Left cardiac atrium (tissue), 4 donors: ENCODE data around the gene BTBD6. TPM values are rescaled to one million over a fixed set of nuclear protein-coding genes. Genes with fewer than 3 reads are reported as not detected.
"Not testable (repeated sequence)": the region's sequence is repeated elsewhere in the genome, so short reads cannot be mapped to it uniquely, and the experiment has no call there.

Source experiments
- ATAC-seq, 2 donors: fragments of 200-7000 bp; cut with Tn5 transposase; one replicate each; pipeline ENCODE4 v1.9.1; 2020; ENCODE audit warnings: mild to moderate bottlenecking in 2 of 2, moderate library complexity in 2 of 2
- DNase-seq: peaks from one replicate; pipeline ENCODE4 v3.0.0-alpha.2; 2020
- intact Hi-C, 2 donors: fragments of 100-400 bp; cut with DNase I; formaldehyde crosslinking; loops; one replicate each; pipeline versions ENCODE4 v1.14.1 to v1.15.1; 2022 to 2023
- total RNA-seq, 2 donors: library from RNA; stranded (reverse); fragmentation: NEBNext Ultra II Directional; extraction: Animal tissue kit (Norgen Biotek cat#: 25700); gene quantifications; one replicate each; pipeline ENCODE4 v1.2.1, GENCODE V29; 2021
- donor health status: DM: no; HTN: yes; CAD: no.
- donor health status: DM: no; HTN: yes; CAD: no; lungs with severe emphysema.
- donor health status: DM: yes; HTN: yes; CAD: no.
- donor health status: Dilated cardiomyopathy.

BTBD6 gene
- total RNA-seq, 2 donors from 2014 or later: 37.7 to 42.7 TPM

DNA sequence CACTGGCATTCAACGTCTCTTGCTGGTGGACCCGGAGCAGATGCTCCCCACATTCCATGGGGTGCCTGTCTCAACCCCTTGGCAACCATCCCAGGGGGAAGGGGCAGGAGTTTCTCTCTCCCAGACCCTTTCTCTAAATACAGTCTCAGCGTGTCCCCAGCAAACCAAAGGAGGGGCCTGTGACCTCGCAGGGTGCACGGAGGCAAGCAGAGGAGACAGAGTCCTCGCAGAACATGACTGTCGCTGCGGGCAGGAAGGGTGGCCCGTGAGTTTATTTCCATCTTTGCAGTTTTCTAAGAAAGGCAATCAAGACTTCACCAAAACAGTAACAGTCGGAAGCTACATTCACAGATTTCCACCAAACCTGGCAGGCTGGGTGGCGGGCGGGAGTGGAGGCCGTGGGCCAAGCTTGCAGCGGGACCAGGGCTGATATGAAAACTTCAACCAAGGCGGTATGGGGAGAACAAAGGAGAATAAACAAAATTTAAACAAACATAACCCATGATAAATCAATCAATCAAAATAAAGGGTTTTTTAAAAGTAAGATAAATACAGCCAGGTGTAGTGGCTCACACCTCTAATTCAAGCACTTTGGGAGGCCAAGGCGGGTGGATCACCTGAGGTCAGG lies 33.9 kb downstream of the BTBD6 start:
- DNase-seq: no peak
- intact Hi-C loops: loop anchor here (5.0 to 10.0 kb wide), 4 partner anchors 80 to 307 kb away; partner anchors contain the start of gene AHNAK2 (in 1 of the 2)

GRCh38 chr14:105283028-105283427 lies 34.7 kb downstream of the BTBD6 start:
- intact Hi-C loops: loop anchor here (5.0 to 10.0 kb wide), 4 partner anchors 81 to 308 kb away; partner anchors contain the start of gene AHNAK2 (in 1 of the 2)
- ATAC-seq: no peak
- no peak for DNase-seq

More for the DNA sequence above, 33.9 kb downstream of the BTBD6 start:
- ATAC-seq: no peak

DNA sequence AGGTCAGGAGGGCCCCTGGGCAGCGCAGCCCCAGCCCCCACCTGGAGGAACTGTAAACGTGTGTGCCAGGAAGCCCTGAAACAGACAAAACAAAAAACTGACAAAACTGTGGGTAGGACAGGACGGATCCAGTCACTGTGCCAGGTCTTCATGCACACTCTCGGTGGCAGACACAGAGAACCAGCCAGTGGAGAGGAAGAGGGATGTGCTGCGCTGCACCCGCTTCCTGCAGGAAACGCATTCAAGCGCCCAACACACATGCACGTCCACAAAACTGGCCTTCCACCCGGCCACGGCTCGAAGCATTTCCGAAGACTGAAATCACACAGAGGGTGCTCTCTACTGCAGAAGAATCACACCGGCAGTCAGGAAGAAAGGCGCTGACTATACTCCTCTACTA lies 35.6 kb downstream of the BTBD6 start:
- intact Hi-C loops: loop anchor here (5.0 to 10.0 kb wide), 4 partner anchors 82 to 309 kb away; partner anchors contain the start of gene AHNAK2 (in 1 of the 2)
- no peak for ATAC-seq
- no peak for DNase-seq

- ATAC-seq: peak in 1 of 2 donors; percentile 48
- intact Hi-C loops: loop anchor here (10.0 kb wide), 2 partner anchors 190 to 310 kb away; partner anchors contain the start of gene AHNAK2 (in 1 of the 2)
- DNase-seq: no peak
Measured at GRCh38 chr14:105285174-105285573, 36.8 kb downstream of the BTBD6 start.

DNA sequence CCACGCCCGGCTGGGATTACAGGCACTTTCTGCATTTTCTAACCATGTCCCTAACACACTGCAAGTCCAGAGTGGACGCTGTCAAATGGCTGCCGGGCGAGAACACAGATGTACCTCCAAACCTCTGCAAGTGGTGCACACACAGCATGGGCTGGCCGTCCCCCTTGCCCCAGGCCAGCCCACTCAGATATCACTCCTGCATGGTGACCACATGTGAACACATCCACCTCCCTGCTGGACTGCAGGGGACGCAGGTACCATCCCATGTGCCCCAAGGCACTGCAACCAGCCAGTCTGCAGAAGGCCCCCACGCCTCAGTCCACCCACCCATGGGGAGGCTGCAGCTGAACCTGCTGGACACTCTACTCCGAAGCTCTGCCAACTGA lies 38.4 kb downstream of the BTBD6 start:
- intact Hi-C loops: loop anchor here (10.0 kb wide), 2 partner anchors 192 to 312 kb away; partner anchors contain the start of gene AHNAK2 (in 1 of the 2)
- DNase-seq (no peak), ATAC-seq (no peak)

DNA sequence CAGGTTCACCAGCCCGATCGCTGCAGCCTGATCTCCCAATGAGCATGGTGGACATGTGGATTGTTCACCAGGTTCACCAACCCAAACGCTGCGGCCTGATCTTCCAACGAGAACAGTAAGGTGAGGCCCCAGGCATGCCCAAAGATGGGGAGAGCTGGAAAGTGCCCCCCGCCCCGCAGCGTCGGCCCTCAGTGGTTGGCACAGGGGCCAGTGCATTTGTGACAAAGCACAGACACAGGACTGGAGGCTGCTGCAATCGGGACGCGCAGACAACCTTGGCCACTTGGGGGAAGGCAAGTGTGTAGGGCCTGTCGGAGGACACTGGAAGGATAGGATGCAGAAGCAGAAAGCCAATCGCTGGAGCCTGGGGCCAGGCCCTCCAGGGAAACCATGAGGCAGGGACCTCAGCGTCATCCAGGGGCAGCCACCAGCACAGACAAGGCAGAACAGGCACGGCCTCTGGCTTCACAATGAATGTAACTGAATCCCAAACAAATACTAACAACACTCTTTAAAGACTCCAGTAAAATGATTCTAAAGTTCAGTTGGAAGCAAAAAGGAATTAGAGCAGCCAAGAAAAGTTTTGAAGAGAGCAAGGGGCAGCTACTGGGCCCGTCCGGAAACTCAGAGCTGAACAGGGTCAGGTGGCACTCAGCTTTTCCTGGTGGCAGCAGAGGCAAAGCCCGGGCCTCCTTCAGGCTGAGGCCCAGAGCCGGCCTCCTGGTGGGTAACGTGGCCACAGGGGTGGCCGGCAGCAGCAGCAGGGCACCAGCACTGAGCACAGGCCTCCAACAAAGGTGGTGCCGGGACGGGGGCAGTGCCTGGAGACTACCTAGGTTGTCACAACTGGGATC lies 39.1 kb downstream of the BTBD6 start:
- no peak for DNase-seq
- intact Hi-C loops: loop anchor here (10.0 kb wide), 2 partner anchors 193 to 313 kb away; partner anchors contain the start of gene AHNAK2 (in 1 of the 2)
- ATAC-seq: no peak

GRCh38 chr14:105288936-105289335 lies 40.6 kb downstream of the BTBD6 start:
- intact Hi-C loops: loop anchor here (10.0 kb wide), 2 partner anchors 194 to 314 kb away; partner anchors contain the start of gene AHNAK2 (in 1 of the 2)
- ATAC-seq, DNase-seq: not testable (repeated sequence)

GRCh38 chr14:105290621-105291346 lies 42.5 kb downstream of the BTBD6 start:
- intact Hi-C loops: no loop called here
- ATAC-seq (no peak), DNase-seq (no peak)

GRCh38 chr14:105292826-105293711 lies 44.7 kb downstream of the BTBD6 start:
- ATAC-seq: peak in 1 of 2 donors; percentile 11
- intact Hi-C loops: no loop called here

GRCh38 chr14:105294142-105294597 lies 45.8 kb downstream of the BTBD6 start:
- intact Hi-C loops: loop anchor here in 1 of 2 donors (2.0 kb wide), 1 partner anchor 33 kb away; no protein-coding TSS in a partner anchor
- ATAC-seq (peak; percentile 96), DNase-seq (peak; percentile 78)

More at GRCh38 chr14:105292826-105293711, 44.7 kb downstream of the BTBD6 start:
- DNase-seq: no peak

GRCh38 chr14:105297311-105297710 lies 49.0 kb downstream of the BTBD6 start:
- DNase-seq, ATAC-seq, intact Hi-C loops: not testable (repeated sequence)

- DNase-seq: peak; percentile 58
- intact Hi-C loops: no loop called here
Measured at GRCh38 chr14:105299654-105300541, 51.6 kb downstream of the BTBD6 start.

More at GRCh38 chr14:105299654-105300541, 51.6 kb downstream of the BTBD6 start:
- peak; percentile 1 to 4 for ATAC-seq

Other genes starting within 250 kb of the BTBD6 start
- 1 to 10 TPM; 3.2 to 3.3 TPM for gene CDCA4, start 227.4 kb upstream of the BTBD6 start, total RNA-seq
- 1 to 10 TPM; 1.1 to 2.1 TPM for gene GPR132, start 183.1 kb upstream of the BTBD6 start, total RNA-seq
- 10 to 100 TPM; 22.4 to 25.5 TPM for gene JAG2, start 79.8 kb upstream of the BTBD6 start, total RNA-seq
- 10 to 100 TPM; 25.9 to 29.1 TPM for gene NUDT14, start 67.2 kb upstream of the BTBD6 start, total RNA-seq
- 10 to 100 TPM; 18.8 to 20.0 TPM for gene BRF1, start 52.5 kb downstream of the BTBD6 start, total RNA-seq
- 10 to 100 TPM; 53.4 to 55.8 TPM for gene PACS2, start 66.2 kb downstream of the BTBD6 start, total RNA-seq
- gene TEX22, start 150.0 kb downstream of the BTBD6 start, total RNA-seq: 1 to 10 TPM in 1 of 2 donors, under 1 TPM in 1; 0.77 to 1.6 TPM
- 100 to 1,000 TPM in 1 of 2 donors, 10 to 100 TPM in 1; 99.5 to 115 TPM for gene MTA1, start 171.3 kb downstream of the BTBD6 start, total RNA-seq
- gene CRIP2, start 226.3 kb downstream of the BTBD6 start, total RNA-seq: 100 to 1,000 TPM; 783 to 843 TPM
- gene CRIP1, start 238.4 kb downstream of the BTBD6 start, total RNA-seq: 100 to 1,000 TPM; 137 to 192 TPM
- 1 to 10 TPM; 5.1 to 5.9 TPM for gene TEDC1, start 242.7 kb downstream of the BTBD6 start, total RNA-seq